ENCODE results near the gene VPS4B.

- TF ChIP-seq POLR2A (IDR thresholded peaks at IDR 0.05), result no peak
- TF ChIP-seq, protein P1, sequence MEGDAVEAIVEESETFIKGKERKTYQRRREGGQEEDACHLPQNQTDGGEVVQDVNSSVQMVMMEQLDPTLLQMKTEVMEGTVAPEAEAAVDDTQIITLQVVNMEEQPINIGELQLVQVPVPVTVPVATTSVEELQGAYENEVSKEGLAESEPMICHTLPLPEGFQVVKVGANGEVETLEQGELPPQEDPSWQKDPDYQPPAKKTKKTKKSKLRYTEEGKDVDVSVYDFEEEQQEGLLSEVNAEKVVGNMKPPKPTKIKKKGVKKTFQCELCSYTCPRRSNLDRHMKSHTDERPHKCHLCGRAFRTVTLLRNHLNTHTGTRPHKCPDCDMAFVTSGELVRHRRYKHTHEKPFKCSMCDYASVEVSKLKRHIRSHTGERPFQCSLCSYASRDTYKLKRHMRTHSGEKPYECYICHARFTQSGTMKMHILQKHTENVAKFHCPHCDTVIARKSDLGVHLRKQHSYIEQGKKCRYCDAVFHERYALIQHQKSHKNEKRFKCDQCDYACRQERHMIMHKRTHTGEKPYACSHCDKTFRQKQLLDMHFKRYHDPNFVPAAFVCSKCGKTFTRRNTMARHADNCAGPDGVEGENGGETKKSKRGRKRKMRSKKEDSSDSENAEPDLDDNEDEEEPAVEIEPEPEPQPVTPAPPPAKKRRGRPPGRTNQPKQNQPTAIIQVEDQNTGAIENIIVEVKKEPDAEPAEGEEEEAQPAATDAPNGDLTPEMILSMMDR (IDR thresholded peaks at IDR 0.05), result no peak
These were observed 75.6 kb downstream of the VPS4B start for GRCh38 chr18:63346480-63347183.
